Esophagus (tissue), 2 donors: ENCODE measurements around the gene RIT2. TPM values are rescaled to one million over a fixed set of nuclear protein-coding genes. Genes with fewer than 3 reads are reported as not detected.

ENCODE experiments used
- H3K27ac ChIP-seq, 2 donors: one replicate each; pipeline ENCODE4 v1.5.1; 2013; ENCODE audit warnings: low read depth in 2 of 2, mild to moderate bottlenecking in 2 of 2, inconsistent platforms in 1 of 2, low read length in 1 of 2, moderate library complexity in 1 of 2
- H3K27me3 ChIP-seq, 2 donors: one replicate each; pipeline ENCODE4 v1.6.1; 2013; ENCODE audit warnings: low read length in 2 of 2, control low read depth in 1 of 2, mild to moderate bottlenecking in 1 of 2; ENCODE audit not compliant: insufficient read depth in 2 of 2, control insufficient read depth in 1 of 2
- H3K36me3 ChIP-seq, 2 donors: one replicate each; pipeline ENCODE4 v1.6.1; 2013; ENCODE audit warnings: low read length in 1 of 2; ENCODE audit not compliant: control insufficient read depth in 2 of 2, insufficient read depth in 2 of 2
- H3K4me1 ChIP-seq, 2 donors: one replicate each; pipeline ENCODE4 v1.6.1; 2013; ENCODE audit warnings: low read length in 1 of 2; ENCODE audit not compliant: control insufficient read depth in 2 of 2, insufficient read depth in 2 of 2
- H3K4me3 ChIP-seq, 2 donors: one replicate each; pipeline ENCODE4 v1.5.1; 2013; ENCODE audit warnings: low read length in 2 of 2, mild to moderate bottlenecking in 2 of 2, low read depth in 1 of 2, moderate library complexity in 1 of 2
- H3K9me3 ChIP-seq, 2 donors: one replicate each; pipeline ENCODE4 v1.6.1; 2013; ENCODE audit warnings: mild to moderate bottlenecking in 2 of 2, low read depth in 1 of 2, low read length in 1 of 2, moderate library complexity in 1 of 2; ENCODE audit not compliant: control insufficient read depth in 2 of 2, insufficient read depth in 1 of 2
- WGBS, 2 donors: extraction: QIAGEN DNeasy Blood & Tissue Kit; methylation state at CpG; one replicate each; pipeline ENCODE4 v1.1.7; 2013; 5-methylcytosine and 5-hydroxymethylcytosine counted together
- polyA plus RNA-seq, 2 donors: library from polyadenylated mRNA; stranded (reverse); fragments of 200-250 nt; gene quantifications; one replicate each; pipeline ENCODE4 v1.2.3, GENCODE V29; 2013
- donor health status: healthy with polysubstance abuse.
- donor health status: Bipolar disorder and iron deficiency.

RIT2 gene
- polyA plus RNA-seq, 2 donors = not detected

DNA sequence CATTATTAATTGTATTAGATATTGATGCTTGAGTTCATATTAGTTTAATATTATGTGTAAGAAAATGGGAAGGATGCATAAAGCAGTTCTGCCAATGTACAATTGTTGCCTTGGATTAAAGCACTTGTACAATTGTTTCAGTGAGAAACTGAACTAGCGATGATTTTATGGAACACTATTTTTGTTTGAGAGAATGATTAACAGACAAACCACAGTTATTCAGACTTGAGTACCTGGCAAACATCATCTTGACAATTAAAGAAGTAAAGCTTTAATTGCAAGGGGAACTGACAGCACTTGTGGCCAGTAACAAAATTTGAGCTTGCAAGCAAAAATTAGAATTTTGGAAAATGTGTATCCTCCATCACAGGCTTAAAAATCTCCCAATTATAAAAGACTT, 214.3 kb downstream of the RIT2 start:
- H3K27me3 ChIP-seq = no peaks in the 10 kb centered on the region
- H3K4me1 ChIP-seq = no peaks in the 10 kb centered on the region
- no peak overlapping the region for H3K4me3 ChIP-seq
- no peaks in the 10 kb centered on the region for H3K9me3 ChIP-seq
- H3K36me3 ChIP-seq = no peaks in the 10 kb centered on the region
- 76 to 90% methylated on average over 1 of the region's 1 CpG for WGBS, 2 donors
- H3K27ac ChIP-seq = no peak overlapping the region

DNA sequence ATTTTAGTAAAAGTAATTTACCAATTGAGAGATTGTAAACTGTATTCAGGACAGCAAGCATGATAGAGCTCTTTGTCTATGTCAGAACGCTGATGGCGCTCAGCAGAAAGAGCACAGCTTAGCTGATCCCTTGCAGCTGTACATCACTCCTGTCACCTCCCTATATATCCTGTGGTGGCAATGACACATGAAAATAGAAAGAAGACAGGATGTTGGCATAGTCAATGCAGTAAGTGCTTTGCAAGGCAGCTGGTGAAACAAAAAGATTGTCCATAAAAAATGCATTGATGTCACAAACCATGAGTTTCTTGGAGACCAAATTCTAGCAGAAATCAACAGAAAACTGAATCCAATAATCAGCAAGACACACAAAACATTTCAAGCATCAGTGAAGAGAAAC, 221.5 kb downstream of the RIT2 start:
- no peak overlapping the region for H3K27ac ChIP-seq
- no peaks in the 10 kb centered on the region for H3K9me3 ChIP-seq
- WGBS, 2 donors = 81 to 83% methylated on average over 2 of the region's 2 CpGs
- no peaks in the 10 kb centered on the region for H3K27me3 ChIP-seq
- H3K4me1 ChIP-seq = no peaks in the 10 kb centered on the region
- no peaks in the 10 kb centered on the region for H3K36me3 ChIP-seq
- no peak overlapping the region for H3K4me3 ChIP-seq

DNA sequence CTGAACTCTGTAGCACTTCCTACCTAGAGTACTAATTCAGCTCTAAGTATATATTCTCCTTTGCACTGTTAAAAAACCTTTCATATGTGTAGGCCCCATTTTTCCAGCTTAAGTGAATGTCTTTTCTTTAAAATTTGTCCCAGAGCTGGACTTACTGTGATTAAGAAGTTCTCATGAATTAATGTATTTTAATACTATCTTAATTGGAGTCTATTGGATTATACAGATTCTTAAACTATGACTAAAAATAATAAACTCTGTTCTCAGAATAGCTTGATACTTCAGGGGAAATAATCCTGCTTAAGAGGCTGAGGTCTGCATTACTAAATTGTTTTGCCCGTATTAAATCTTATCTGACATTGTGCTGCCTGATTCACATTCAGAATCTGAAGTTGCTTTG, 223.3 kb downstream of the RIT2 start:
- Histone ChIP-seq H3K27ac (no peak overlapping the region), H3K4me1 (no peaks in the 10 kb centered on the region), H3K27me3 (no peaks in the 10 kb centered on the region), H3K36me3 (no peaks in the 10 kb centered on the region), H3K4me3 (no peak overlapping the region), H3K9me3 (no peaks in the 10 kb centered on the region)
- WGBS, 2 donors = 57 to 58% methylated on average over 1 of the region's 1 CpG

DNA sequence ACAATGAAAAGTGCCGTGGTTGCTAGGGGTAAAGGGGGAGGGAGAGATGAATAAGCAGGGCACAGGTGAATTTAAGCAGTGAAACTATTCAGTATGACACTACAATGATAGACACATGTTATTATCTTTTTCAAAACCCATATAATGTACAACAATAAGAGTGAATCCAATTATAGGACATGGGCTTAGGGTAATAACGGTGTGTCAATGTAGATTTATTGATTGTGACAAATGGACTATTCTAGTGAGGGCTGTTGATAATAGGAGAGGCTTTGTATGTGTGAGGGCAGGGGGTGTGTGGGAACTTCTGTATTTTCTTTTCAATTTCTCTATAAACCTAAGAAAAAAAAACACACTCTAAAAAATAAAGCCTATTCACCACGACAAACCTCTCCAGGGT, 223.8 kb downstream of the RIT2 start:
- WGBS, 2 donors = 61 to 65% methylated on average over 3 of the region's 3 CpGs
- no peaks in the 10 kb centered on the region for H3K9me3 ChIP-seq
- no peaks in the 10 kb centered on the region for H3K36me3 ChIP-seq
- H3K4me1 ChIP-seq = no peaks in the 10 kb centered on the region
- no peaks in the 10 kb centered on the region for H3K27me3 ChIP-seq
- H3K27ac ChIP-seq = no peak overlapping the region
- H3K4me3 ChIP-seq = no peak overlapping the region

DNA sequence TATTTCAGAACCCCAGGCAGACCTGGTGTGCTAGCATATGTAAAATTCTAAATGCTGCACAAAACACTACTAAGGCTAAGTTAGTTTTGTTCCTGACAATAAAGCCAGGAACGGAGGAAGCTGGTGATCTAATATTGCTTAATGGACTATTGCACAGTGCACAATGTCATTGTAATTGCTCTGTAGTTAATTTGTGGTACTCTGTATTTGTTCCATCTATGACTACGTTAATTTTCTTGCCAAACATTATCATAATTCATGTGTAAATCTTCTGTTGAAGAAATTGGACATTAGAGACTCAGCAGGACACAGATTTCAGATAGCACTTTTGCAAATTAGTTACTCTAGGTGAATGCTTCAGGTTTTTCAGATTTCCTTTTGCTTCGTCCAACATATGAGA, 232.3 kb downstream of the RIT2 start:
- H3K27ac ChIP-seq = no peak overlapping the region
- H3K4me1 ChIP-seq = no peaks in the 10 kb centered on the region
- no peak overlapping the region for H3K4me3 ChIP-seq
- no peaks in the 10 kb centered on the region for H3K9me3 ChIP-seq
- no peaks in the 10 kb centered on the region for H3K36me3 ChIP-seq
- WGBS, 2 donors = 66% methylated on average over 3 of the region's 3 CpGs
- no peaks in the 10 kb centered on the region for H3K27me3 ChIP-seq

DNA sequence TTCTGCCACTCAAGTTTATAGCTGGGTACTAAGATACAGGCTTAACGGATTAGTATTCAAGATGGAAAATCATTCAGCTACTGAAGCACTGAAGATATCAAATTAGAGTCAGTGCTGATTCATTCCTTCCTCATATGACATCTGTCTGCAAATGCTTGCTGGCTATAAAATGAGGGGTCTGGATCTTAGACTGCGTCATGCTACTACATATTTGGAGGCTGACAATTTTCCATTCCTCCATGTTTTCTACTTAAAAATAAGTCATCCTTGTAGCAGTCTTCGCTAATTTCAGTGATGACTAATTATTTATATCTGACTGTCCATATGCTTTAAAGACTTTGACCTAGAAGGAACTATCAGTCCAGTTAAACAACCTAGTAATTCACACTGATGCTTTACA, 233.4 kb downstream of the RIT2 start:
- Histone ChIP-seq H3K36me3 (no peaks in the 10 kb centered on the region), H3K27ac (no peak overlapping the region)
- WGBS, 2 donors = 85% methylated on average over 3 of the region's 3 CpGs

DNA sequence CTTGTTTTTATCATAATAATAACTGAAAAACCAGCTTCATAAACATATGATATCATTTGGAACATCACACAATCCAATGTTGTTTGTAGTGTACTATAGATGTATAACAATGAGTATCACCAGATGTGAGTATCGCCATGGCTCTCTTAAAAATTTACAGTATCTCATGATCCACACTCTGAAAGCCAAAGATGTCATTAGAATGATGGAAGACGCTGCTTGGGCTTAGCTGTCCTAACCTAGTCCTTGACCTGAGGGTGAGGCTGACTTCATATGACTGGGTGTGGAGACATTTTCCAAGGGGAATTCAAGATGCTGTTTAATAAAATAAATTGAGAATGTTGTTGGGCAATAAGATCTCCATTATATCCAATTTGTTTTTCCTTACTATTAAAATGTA, 242.6 kb downstream of the RIT2 start:
- Histone ChIP-seq H3K27ac (no peak overlapping the region), H3K4me3 (no peak overlapping the region), H3K36me3 (no peaks in the 10 kb centered on the region), H3K9me3 (no peaks in the 10 kb centered on the region), H3K4me1 (no peaks in the 10 kb centered on the region), H3K27me3 (no peaks in the 10 kb centered on the region)
- WGBS, 2 donors = 65 to 68% methylated on average over 2 of the region's 2 CpGs

More for the DNA sequence above, 233.4 kb downstream of the RIT2 start:
- Histone ChIP-seq H3K27me3 (no peaks in the 10 kb centered on the region), H3K9me3 (no peaks in the 10 kb centered on the region), H3K4me1 (no peaks in the 10 kb centered on the region), H3K4me3 (no peak overlapping the region)

DNA sequence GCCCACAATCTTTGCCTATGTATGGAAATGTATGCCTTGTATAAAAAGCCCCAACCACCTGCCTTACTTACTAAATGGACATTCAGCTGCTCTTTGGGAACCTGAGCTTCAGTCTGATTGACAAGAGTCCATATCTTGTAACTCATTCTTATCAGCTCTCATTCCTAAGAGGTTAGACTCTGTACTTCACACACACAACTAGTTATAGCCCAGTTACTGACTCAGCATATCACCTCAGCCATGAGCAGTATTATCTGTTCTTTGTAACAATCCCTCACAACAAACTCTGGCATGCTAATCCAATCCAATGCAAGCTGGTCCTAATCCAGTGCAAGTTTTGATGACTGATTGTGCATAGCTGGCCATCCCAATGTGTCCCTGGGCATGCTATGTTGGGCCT, 250.6 kb downstream of the RIT2 start:
- Histone ChIP-seq H3K27ac (no peak overlapping the region), H3K4me1 (no peaks in the 10 kb centered on the region), H3K36me3 (no peaks in the 10 kb centered on the region), H3K4me3 (no peak overlapping the region), H3K27me3 (no peaks in the 10 kb centered on the region), H3K9me3 (no peaks in the 10 kb centered on the region)

DNA sequence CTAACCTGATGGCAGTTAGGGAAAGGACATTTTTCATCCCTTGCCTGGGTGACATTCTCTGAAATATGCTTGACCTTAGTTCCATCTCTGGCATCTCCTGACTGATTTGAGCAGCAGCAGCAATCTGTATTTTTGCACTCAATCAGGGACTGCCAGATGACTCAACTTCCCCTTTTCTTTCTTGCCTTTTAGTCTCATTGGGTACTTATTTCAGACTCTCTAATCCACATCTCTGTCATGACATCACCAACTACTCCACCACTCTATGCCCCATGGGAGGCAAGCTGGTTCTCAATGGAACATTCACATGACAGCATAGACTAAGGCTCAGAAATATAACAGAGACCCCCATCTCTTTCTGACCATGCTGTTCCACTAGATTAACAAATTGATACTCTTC, 254.2 kb downstream of the RIT2 start:
- Histone ChIP-seq H3K27ac (no peak overlapping the region), H3K27me3 (no peaks in the 10 kb centered on the region), H3K36me3 (no peaks in the 10 kb centered on the region), H3K4me3 (no peak overlapping the region), H3K4me1 (no peaks in the 10 kb centered on the region), H3K9me3 (no peaks in the 10 kb centered on the region)

DNA sequence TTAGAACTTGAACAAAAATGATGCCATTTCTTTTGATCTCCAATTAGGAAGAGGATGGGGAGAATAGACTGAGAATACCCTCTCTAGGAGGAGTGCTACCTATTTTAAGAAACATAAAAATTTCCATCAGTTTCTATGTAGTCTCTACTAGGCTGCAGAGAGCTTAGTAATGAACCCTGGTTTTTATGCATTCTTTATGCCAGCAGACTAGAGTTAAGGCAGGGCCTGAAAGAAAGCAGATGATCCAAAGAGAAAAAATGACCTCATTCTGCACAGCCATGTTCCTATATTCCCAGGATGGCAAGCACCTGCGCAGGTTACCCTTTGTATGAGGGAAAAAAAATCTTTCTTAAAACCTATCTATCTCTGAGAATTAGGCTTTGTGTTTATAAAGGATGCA, 254.9 kb downstream of the RIT2 start:
- H3K27ac ChIP-seq = no peak overlapping the region
- no peaks in the 10 kb centered on the region for H3K4me1 ChIP-seq
- no peaks in the 10 kb centered on the region for H3K36me3 ChIP-seq
- 74 to 87% methylated on average over 1 of the region's 1 CpG for WGBS, 2 donors
- H3K27me3 ChIP-seq = no peaks in the 10 kb centered on the region
- no peak overlapping the region for H3K4me3 ChIP-seq
- H3K9me3 ChIP-seq = no peaks in the 10 kb centered on the region
